Activated B cell treated with CpG ODN at 0.5 μM for 24 hours (primary cell): ENCODE results near the gene KIAA1217. TPM values are rescaled to one million over a fixed set of nuclear protein-coding genes. Genes with fewer than 3 reads are reported as not detected.

Source experiments
- ATAC-seq: fragments of 200-7000 bp; cut with Tn5 transposase; one replicate; pipeline ENCODE4 v1.10.0; 2021; ENCODE audit warnings: low read depth, mild to moderate bottlenecking, moderate library complexity
- CTCF ChIA-PET: fragments of 350-600 bp; sonication (Branson Sonifier 250); formaldehyde crosslinking; loops from one replicate; lab custom pipeline; 2021; ENCODE audit warnings: antibody characterized with exemption; lab: Charles Lee
- POLR2A ChIA-PET: fragments of 350-600 bp; sonication (Branson Sonifier 250); formaldehyde crosslinking; loops from one replicate; lab custom pipeline; 2021; ENCODE audit warnings: antibody characterized with exemption; lab: Charles Lee
- DNase-seq: peaks from one replicate; pipeline ENCODE4 v3.0.0; 2022
- H3K27ac Mint-ChIP-seq: one replicate; pipeline ENCODE4 v1.8.0; 2020; ENCODE audit warnings: mixed read lengths
- H3K27me3 Mint-ChIP-seq: one replicate; pipeline ENCODE4 v1.8.0; 2021; ENCODE audit warnings: mixed read lengths
- H3K36me3 Mint-ChIP-seq: one replicate; pipeline ENCODE4 v1.8.0; 2021; ENCODE audit warnings: low read depth, mixed read lengths
- H3K4me1 Mint-ChIP-seq: one replicate; pipeline ENCODE4 v1.8.0; 2021; ENCODE audit warnings: mixed read lengths
- H3K4me3 Mint-ChIP-seq: one replicate; pipeline ENCODE4 v1.8.0; 2020; ENCODE audit warnings: mild to moderate bottlenecking, mixed read lengths
- H3K9me3 Mint-ChIP-seq: one replicate; pipeline ENCODE4 v1.8.0; 2020; ENCODE audit warnings: mixed read lengths
- CTCF ChIP-seq: fragments of 200-600 bp; IDR thresholded peaks from one replicate; pipeline ENCODE4 v1.8.0; 2022; ENCODE audit warnings: antibody characterized with exemption, mild to moderate bottlenecking
- intact Hi-C: fragments of 100-400 bp; cut with micrococcal nuclease; formaldehyde crosslinking; loops from one replicate; pipeline ENCODE4 v1.15.1; 2024
- total RNA-seq: library from RNA; stranded (reverse); gene quantifications from 2 replicates; pipeline ENCODE4 v1.2.3, GENCODE V29; 2022

Gene KIAA1217
- total RNA-seq, 1 donor from 2014 or later, result 0.71 TPM

DNA sequence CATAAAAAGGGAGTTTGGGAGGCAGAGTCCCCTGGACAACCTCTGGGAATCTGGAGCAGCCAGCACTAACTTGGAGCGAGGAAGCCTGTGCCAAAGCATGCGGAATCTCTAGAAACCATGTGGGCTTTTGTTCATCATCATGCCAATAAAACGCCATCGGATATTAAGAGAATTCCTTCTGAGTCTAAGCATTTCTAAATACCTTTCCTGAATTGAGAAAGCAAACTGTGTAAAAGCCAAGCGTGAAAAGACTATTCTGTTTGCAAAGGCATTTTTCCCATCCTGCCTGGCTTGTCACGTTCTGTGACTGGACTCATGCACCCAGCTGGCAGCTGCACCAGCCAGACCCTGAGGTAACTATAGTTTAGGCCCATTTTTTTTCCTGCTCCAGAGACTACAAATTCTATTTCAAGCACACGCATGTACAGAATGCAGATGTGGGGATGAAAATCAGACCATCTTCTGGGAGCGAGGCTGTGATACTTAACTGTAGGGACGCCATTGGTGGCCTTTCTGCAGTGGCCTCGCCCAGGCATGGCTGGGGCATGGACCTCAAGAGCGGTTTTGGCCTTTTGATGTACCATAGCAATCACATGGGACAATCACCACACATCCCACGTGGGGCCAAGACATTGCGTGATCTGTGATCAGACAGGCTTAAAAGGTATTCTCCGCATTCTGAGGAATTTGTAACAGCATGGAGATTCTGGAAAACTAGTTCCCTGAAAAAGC is 218.9 kb downstream of the KIAA1217 start:
- ATAC-seq (no peak), DNase-seq (no peak)
- Mint-ChIP-seq H3K9me3 (no peaks in the 10 kb centered on the region), H3K36me3 (no peaks in the 10 kb centered on the region), H3K27me3 (no peaks in the 10 kb centered on the region), H3K4me1 (no peaks in the 10 kb centered on the region), H3K27ac (no peak overlapping the region), H3K4me3 (no peak overlapping the region)
- ChIA-PET POLR2A (no interaction called here), CTCF (no interaction called here)
- no peak for TF ChIP-seq CTCF
- intact Hi-C loops, result no loop called here

DNA sequence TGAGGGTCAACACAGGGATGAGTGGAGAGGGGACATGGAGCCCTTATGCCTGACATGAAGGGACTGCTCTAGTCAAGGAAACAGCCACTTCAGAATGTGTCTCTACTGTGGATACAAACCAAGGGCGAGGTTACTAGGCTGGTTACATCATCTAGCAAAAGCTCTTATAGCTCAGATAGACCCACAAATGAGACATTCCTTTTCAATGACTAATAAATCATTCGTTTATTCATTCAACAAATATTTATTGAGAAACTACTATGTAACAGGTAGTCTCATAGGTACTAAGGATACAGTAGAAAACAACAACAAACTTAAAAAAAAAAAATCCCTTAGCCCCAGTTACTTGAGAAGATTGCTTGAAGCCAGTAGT is 219.5 kb downstream of the KIAA1217 start:
- CTCF ChIA-PET, result no interaction called here
- no peaks in the 10 kb centered on the region for H3K36me3 Mint-ChIP-seq
- POLR2A ChIA-PET, result no interaction called here
- TF ChIP-seq CTCF, result no peak
- no peaks in the 10 kb centered on the region for H3K27me3 Mint-ChIP-seq
- DNase-seq (no peak), ATAC-seq (no peak)
- H3K9me3 Mint-ChIP-seq, result no peaks in the 10 kb centered on the region
- H3K4me1 Mint-ChIP-seq, result no peaks in the 10 kb centered on the region
- no peak overlapping the region for H3K4me3 Mint-ChIP-seq
- no peak overlapping the region for H3K27ac Mint-ChIP-seq
- intact Hi-C loops, result no loop called here

DNA sequence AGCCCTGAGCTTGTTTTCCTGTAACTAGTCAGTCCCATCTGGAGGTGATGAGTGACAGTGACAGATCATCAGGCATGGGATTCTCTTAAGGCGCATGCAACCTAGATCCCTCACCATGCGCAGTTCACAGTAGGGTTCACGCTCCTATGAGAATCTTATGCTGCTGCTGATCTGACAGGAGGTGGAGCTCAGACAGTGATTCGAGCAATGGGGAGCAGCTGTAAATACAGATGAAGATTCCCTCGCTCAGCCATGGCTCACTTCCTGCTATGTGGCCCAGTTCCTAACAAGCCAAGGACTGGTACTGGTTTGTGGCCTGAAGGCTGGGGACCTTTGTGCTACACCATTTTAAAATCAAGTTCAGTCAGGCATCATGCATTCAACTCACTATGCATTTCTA is 221.7 kb downstream of the KIAA1217 start:
- Mint-ChIP-seq H3K4me3 (no peak overlapping the region), H3K36me3 (no peaks in the 10 kb centered on the region), H3K27me3 (no peaks in the 10 kb centered on the region), H3K27ac (no peak overlapping the region), H3K9me3 (peaks cover 3% of the 10 kb centered on the region), H3K4me1 (no peaks in the 10 kb centered on the region)
- CTCF ChIA-PET, result no interaction called here
- TF ChIP-seq CTCF, result no peak
- intact Hi-C loops, result no loop called here
- ATAC-seq (no peak), DNase-seq (no peak)
- POLR2A ChIA-PET, result no interaction called here

DNA sequence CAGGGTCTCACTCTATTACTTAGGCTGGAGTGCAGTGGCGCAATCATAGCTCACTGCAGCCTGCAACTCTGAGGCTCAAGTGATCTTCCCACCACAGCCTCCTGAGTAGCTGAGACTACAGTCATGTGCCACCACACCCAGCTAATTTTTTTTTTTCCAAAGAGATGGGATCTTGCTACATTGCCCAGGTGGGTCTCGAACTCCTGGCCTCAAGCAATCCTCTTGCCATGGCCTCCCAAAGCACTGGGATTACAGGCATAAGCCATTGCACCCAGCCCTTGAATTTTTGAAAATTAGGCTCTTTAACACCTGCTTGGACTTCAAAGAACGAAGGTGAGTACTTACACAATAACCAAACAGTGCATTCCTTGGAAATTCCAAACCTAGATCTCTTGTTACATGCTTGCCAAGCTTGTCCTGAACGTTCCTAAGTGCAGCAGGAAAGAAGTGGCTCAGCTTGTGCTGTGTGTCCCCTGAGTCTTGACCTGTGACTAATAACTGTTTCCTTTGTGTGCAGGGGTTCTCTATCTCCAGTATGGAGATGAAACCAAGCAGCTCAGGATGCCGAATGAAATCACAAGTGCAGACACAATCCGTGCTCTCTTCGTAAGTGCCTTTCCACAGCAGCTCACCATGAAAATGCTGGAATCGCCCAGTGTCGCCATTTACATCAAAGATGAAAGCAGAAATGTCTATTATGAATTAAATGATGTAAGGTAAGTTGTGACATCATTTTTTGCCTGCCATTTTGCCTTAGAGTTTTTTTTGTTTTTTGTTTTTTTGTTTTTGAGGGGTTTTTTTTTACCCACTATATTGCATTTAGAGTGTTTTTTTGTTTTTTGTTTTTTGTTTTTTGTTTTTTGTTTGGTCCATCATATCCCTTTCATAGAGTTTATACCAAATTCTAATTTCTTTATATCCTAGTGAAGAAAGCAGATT is 223.8 kb downstream of the KIAA1217 start:
- H3K4me1 Mint-ChIP-seq, result no peaks in the 10 kb centered on the region
- intact Hi-C loops, result no loop called here
- POLR2A ChIA-PET, result no interaction called here
- CTCF ChIA-PET, result no interaction called here
- no peak overlapping the region for H3K4me3 Mint-ChIP-seq
- peaks cover 3% of the 10 kb centered on the region for H3K9me3 Mint-ChIP-seq
- H3K27ac Mint-ChIP-seq, result no peak overlapping the region
- DNase-seq (no peak), ATAC-seq (no peak)
- no peaks in the 10 kb centered on the region for H3K36me3 Mint-ChIP-seq
- TF ChIP-seq CTCF, result no peak
- no peaks in the 10 kb centered on the region for H3K27me3 Mint-ChIP-seq

DNA sequence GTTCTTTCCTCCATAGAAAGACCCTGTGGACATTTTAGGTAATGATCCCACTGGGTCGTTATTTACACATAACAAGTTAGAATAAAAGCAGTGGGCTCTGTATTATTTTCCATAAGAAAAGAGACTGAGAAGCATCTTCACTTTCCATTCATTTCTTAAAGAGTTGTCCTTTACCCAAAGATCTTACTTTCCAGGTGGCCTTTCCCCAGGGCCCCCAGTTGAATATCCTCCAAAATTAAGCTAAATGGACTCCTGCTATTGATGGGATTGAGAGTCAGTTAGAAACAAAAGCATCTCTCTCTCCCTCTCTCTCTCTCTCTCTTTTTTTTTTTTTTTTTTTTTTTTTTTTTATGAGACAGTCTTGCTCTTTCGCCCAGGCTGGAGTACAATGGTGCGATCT is 224.8 kb downstream of the KIAA1217 start:
- CTCF ChIA-PET, result no interaction called here
- no peak overlapping the region for H3K27ac Mint-ChIP-seq
- H3K9me3 Mint-ChIP-seq, result peaks cover 3% of the 10 kb centered on the region
- H3K27me3 Mint-ChIP-seq, result no peaks in the 10 kb centered on the region
- no peaks in the 10 kb centered on the region for H3K36me3 Mint-ChIP-seq
- POLR2A ChIA-PET, result no interaction called here
- no peaks in the 10 kb centered on the region for H3K4me1 Mint-ChIP-seq
- no peak for TF ChIP-seq CTCF
- intact Hi-C loops, result no loop called here
- no peak overlapping the region for H3K4me3 Mint-ChIP-seq
- ATAC-seq, result no peak
- no peak for DNase-seq
